IMR-90 (cell line): Measurements from ENCODE around the gene FNIP1. TPM values are rescaled to one million over a fixed set of nuclear protein-coding genes. Genes with fewer than 3 reads are reported as not detected.

Experiments used
- ATAC-seq: fragments of 200-7000 bp; cut with Tn5 transposase; 2 replicates; pipeline ENCODE4 v1.9.1; 2020; ENCODE audit warnings: low read depth, mild to moderate bottlenecking, moderate library complexity
- BruUV-seq: library from RNA; stranded (reverse); fragments of 400-500 nt; replicated peaks from 2 replicates; lab custom pipeline; 2021; lab: Mats Ljungman, UMichigan
- CTCF ChIA-PET: fragments of 300-600 bp; formaldehyde crosslinking; extraction: SDS; loops from one replicate; lab custom pipeline; 2021; ENCODE audit warnings: antibody characterized with exemption; lab: Yijun Ruan, JAX
- POLR2A ChIA-PET: fragments of 300-600 bp; sonication (Branson Sonifier 250); formaldehyde crosslinking; loops from one replicate; lab custom pipeline; 2022; ENCODE audit warnings: antibody characterized with exemption; ENCODE audit not compliant: unreplicated experiment; lab: Charles Lee
- DNase-seq: peaks from one replicate; pipeline ENCODE4 v3.0.0; 2013
- H2AFZ ChIP-seq: replicated peaks from 2 replicates; pipeline ENCODE3; 2013; ENCODE audit warnings: low read length, mild to moderate bottlenecking; ENCODE audit not compliant: poor library complexity
- H2AK5ac ChIP-seq: 2 replicates; pipeline ENCODE4 v1.6.1; 2013; ENCODE audit warnings: low read depth, low read length, inconsistent platforms
- H2AK9ac ChIP-seq: replicated peaks from 2 replicates; pipeline ENCODE3; 2013; ENCODE audit warnings: mild to moderate bottlenecking, low read depth, low read length, moderate library complexity; ENCODE audit not compliant: poor library complexity
- H2BK120ac ChIP-seq: 2 replicates; pipeline ENCODE4 v1.6.1; 2013; ENCODE audit warnings: low read depth, low read length, inconsistent platforms
- H2BK15ac ChIP-seq: 3 replicates; pipeline ENCODE4 v1.6.1; 2013; ENCODE audit warnings: low read depth, low read length, inconsistent platforms
- H2BK20ac ChIP-seq: 2 replicates; pipeline ENCODE4 v1.6.1; 2013; ENCODE audit warnings: low read depth, mild to moderate bottlenecking, inconsistent platforms, low read length, moderate library complexity
- H2BK5ac ChIP-seq: 2 replicates; pipeline ENCODE4 v1.6.1; 2013; ENCODE audit warnings: mild to moderate bottlenecking, low read depth, low read length, inconsistent platforms; ENCODE audit not compliant: poor library complexity, severe bottlenecking
- H3K14ac ChIP-seq: replicated peaks from 2 replicates; pipeline ENCODE4 v1.6.1; 2013; ENCODE audit warnings: low read depth, low read length, inconsistent platforms
- H3K18ac ChIP-seq: 2 replicates; pipeline ENCODE4 v1.6.1; 2013; ENCODE audit warnings: low read depth, low read length, control low read depth
- H3K23ac ChIP-seq: 2 replicates; pipeline ENCODE4 v1.6.1; 2013; ENCODE audit warnings: low read depth, low read length, inconsistent platforms
- H3K27ac ChIP-seq: 2 replicates; pipeline ENCODE4 v1.5.1; 2013; ENCODE audit warnings: mild to moderate bottlenecking, control low read depth, low read length; ENCODE audit not compliant: insufficient read depth
- H3K27me3 ChIP-seq: 2 replicates; pipeline ENCODE4 v1.6.1; 2013; ENCODE audit warnings: low read length; ENCODE audit not compliant: control insufficient read depth, insufficient read depth
- H3K36me3 ChIP-seq: 2 replicates; pipeline ENCODE4 v1.6.1; 2013; ENCODE audit warnings: low read length, mixed read lengths; ENCODE audit not compliant: control insufficient read depth, insufficient read depth
- H3K4ac ChIP-seq: 2 replicates; pipeline ENCODE4 v1.6.1; 2013; ENCODE audit warnings: low read depth, low read length, inconsistent platforms
- H3K4me1 ChIP-seq: 2 replicates; pipeline ENCODE4 v1.6.1; 2013; ENCODE audit warnings: low read length, mixed read lengths; ENCODE audit not compliant: control insufficient read depth, insufficient read depth
- H3K4me2 ChIP-seq: 2 replicates; pipeline ENCODE4 v1.6.1; 2013; ENCODE audit warnings: low read depth, mild to moderate bottlenecking, control low read depth, low read length, moderate library complexity
- H3K4me3 ChIP-seq: 2 replicates; pipeline ENCODE4 v1.5.1; 2013; ENCODE audit warnings: low read depth, mild to moderate bottlenecking, control low read depth, low read length, moderate library complexity; ENCODE audit not compliant: insufficient read depth
- H3K56ac ChIP-seq: 2 replicates; pipeline ENCODE4 v1.6.1; 2013; ENCODE audit warnings: low read length, inconsistent platforms; ENCODE audit not compliant: insufficient read depth; ENCODE audit errors: extremely low read depth
- H3K79me1 ChIP-seq, 2 experiments: 2 replicates each; pipeline ENCODE4 v1.6.1; 2013; ENCODE audit warnings: low read length in 2 of 2, inconsistent platforms in 1 of 2, low read depth in 1 of 2
- H3K9ac ChIP-seq: 2 replicates; pipeline ENCODE4 v1.6.1; 2013; ENCODE audit warnings: low read depth, low read length, control low read depth
- H3K9me1 ChIP-seq: 2 replicates; pipeline ENCODE4 v1.6.1; 2013; ENCODE audit warnings: low read length, inconsistent platforms; ENCODE audit not compliant: insufficient read depth
- H3K9me3 ChIP-seq: 2 replicates; pipeline ENCODE4 v1.6.1; 2013; ENCODE audit warnings: low read length; ENCODE audit not compliant: control insufficient read depth, insufficient read depth
- H4K20me1 ChIP-seq: 2 replicates; pipeline ENCODE4 v1.6.1; 2013; ENCODE audit warnings: low read length, inconsistent platforms; ENCODE audit not compliant: insufficient read depth
- H4K5ac ChIP-seq: 2 replicates; pipeline ENCODE4 v1.6.1; 2013; ENCODE audit warnings: mild to moderate bottlenecking, low read depth, low read length, control low read depth
- H4K8ac ChIP-seq, 2 experiments: 2 replicates each; pipeline ENCODE4 v1.6.1; 2013; ENCODE audit warnings: low read depth in 2 of 2, low read length in 2 of 2, control low read depth in 1 of 2, inconsistent platforms in 1 of 2
- H4K91ac ChIP-seq: 2 replicates; pipeline ENCODE4 v1.6.1; 2013; ENCODE audit warnings: low read depth, low read length, inconsistent platforms; ENCODE audit not compliant: insufficient read depth
- BHLHE40 ChIP-seq: fragments of 150-350 bp; IDR thresholded peaks from 2 replicates; pipeline ENCODE4 v1.6.1; 2016; ENCODE audit warnings: mild to moderate bottlenecking, low read depth, low read length
- CEBPB ChIP-seq: IDR thresholded peaks from 2 replicates; pipeline ENCODE4 v1.6.1; 2012; ENCODE audit warnings: low read depth, low read length, improper control_type of control experiment
- CHD1 ChIP-seq: IDR thresholded peaks from 2 replicates; pipeline ENCODE4 v1.6.1; 2012; ENCODE audit warnings: low read depth, low read length, improper control_type of control experiment
- CTCF ChIP-seq: conservative IDR thresholded peaks from 2 replicates; pipeline ENCODE4 v1.5.1; 2012; ENCODE audit warnings: mild to moderate bottlenecking, low read depth, low read length, improper control_type of control experiment
- ELK1 ChIP-seq: fragments of 150-350 bp; IDR thresholded peaks from 2 replicates; pipeline ENCODE4 v1.6.1; 2016; ENCODE audit warnings: low read depth, mild to moderate bottlenecking, low read length, moderate library complexity, borderline replicate concordance
- FOS ChIP-seq: fragments of 150-350 bp; IDR thresholded peaks from 2 replicates; pipeline ENCODE4 v1.6.1; 2016; ENCODE audit warnings: low read depth, low read length
- MAFK ChIP-seq: IDR thresholded peaks from 2 replicates; pipeline ENCODE4 v1.6.1; 2012; ENCODE audit warnings: low read depth, low read length, improper control_type of control experiment
- MAZ ChIP-seq: IDR thresholded peaks from 2 replicates; pipeline ENCODE4 v1.6.1; 2012; ENCODE audit warnings: low read depth, mild to moderate bottlenecking, low read length, improper control_type of control experiment, moderate library complexity, borderline replicate concordance
- MXI1 ChIP-seq: IDR thresholded peaks from 2 replicates; pipeline ENCODE4 v1.6.1; 2012; ENCODE audit warnings: low read depth, mild to moderate bottlenecking, low read length, moderate library complexity, borderline replicate concordance
- NFE2L2 ChIP-seq: fragments of 150-350 bp; IDR thresholded peaks from 2 replicates; pipeline ENCODE4 v1.6.1; 2016; ENCODE audit warnings: low read depth, mild to moderate bottlenecking, low read length
- POLR2A ChIP-seq: IDR thresholded peaks from 2 replicates; pipeline ENCODE4 v1.6.1; 2012; ENCODE audit warnings: mild to moderate bottlenecking, low read depth, low read length
- RAD21 ChIP-seq: IDR thresholded peaks from 2 replicates; pipeline ENCODE4 v1.6.1; 2012; ENCODE audit warnings: low read length, improper control_type of control experiment
- RCOR1 ChIP-seq: IDR thresholded peaks from 2 replicates; pipeline ENCODE4 v1.6.1; 2012; ENCODE audit warnings: mild to moderate bottlenecking, low read length, improper control_type of control experiment; ENCODE audit not compliant: insufficient replicate concordance
- RFX5 ChIP-seq: IDR thresholded peaks from 2 replicates; pipeline ENCODE4 v1.8.0; 2012; ENCODE audit warnings: low read depth, mild to moderate bottlenecking, low read length, moderate library complexity
- SMC3 ChIP-seq: fragments of 150-350 bp; IDR thresholded peaks from 2 replicates; pipeline ENCODE4 v1.6.1; 2016; ENCODE audit warnings: low read depth, mild to moderate bottlenecking, antibody characterized with exemption, low read length, moderate library complexity
- USF2 ChIP-seq: fragments of 150-350 bp; IDR thresholded peaks from 2 replicates; pipeline ENCODE4 v1.6.1; 2017; ENCODE audit warnings: mild to moderate bottlenecking, antibody characterized with exemption, low read length, low read depth
- WGBS, 2 experiments: methylation state at CpG; one replicate each; pipeline versions ENCODE4 v1.1.5 to v1.1.7; 2013; ENCODE audit warnings: missing lambda C conversion rate in 2 of 2; ENCODE audit not compliant: insufficient read length in 1 of 2; ENCODE audit errors: extremely low coverage in 2 of 2; 5-methylcytosine and 5-hydroxymethylcytosine counted together
- dilution Hi-C: fragments of 300-500 bp; cut with HindIII; formaldehyde crosslinking; loops from one replicate; pipeline ENCODE4 v1.14.3; 2018; ENCODE audit warnings: low sequenced_read_pairs; ENCODE audit not compliant: unreplicated experiment
- in situ Hi-C: fragments of 300-500 bp; cut with MboI; formaldehyde crosslinking; loops from 3 replicates; pipeline ENCODE4 v1.14.3; 2019; ENCODE audit warnings: low sequenced_read_pairs, inconsistent platforms, mixed read lengths
- intact Hi-C: fragments of 100-400 bp; cut with micrococcal nuclease; formaldehyde crosslinking; loops from 2 replicates; pipeline ENCODE4 v1.10.0; 2022
- polyA plus RNA-seq, 3 experiments: library from polyadenylated mRNA; depleted of rRNA; stranded (reverse); fragments of >200 nt; gene quantifications; 2 replicates each; pipeline ENCODE4 v1.2.3, GENCODE V29; 2012; ENCODE audit warnings: low replicate concordance in 1 of 3
- total RNA-seq: library from RNA; depleted of rRNA; stranded (reverse); fragments of >200 nt; gene quantifications from 2 replicates; pipeline ENCODE4 v1.2.3, GENCODE V29; 2012

FNIP1 gene
- total and polyA plus RNA-seq, 2 of the 4 experiments (the other 2 are of a cell fraction): 5.6 to 34.1 TPM

- WGBS, 2 experiments: no CpG with 5 or more reads among the region's 1 CpG
- POLR2A ChIA-PET: no interaction called here
- Histone ChIP-seq H4K5ac (no peak overlapping the region), H3K9ac (no peak overlapping the region), H3K27me3 (no peaks in the 10 kb centered on the region), H3K56ac (no peak overlapping the region), H2BK15ac (no peak overlapping the region), H2BK120ac (no peak overlapping the region), H4K8ac (no peak overlapping the region), H2BK20ac (no peak overlapping the region), H3K4ac (no peak overlapping the region), H3K79me1 (no peaks in the 10 kb centered on the region), H3K14ac (no peak overlapping the region), H3K27ac (no peak overlapping the region), H2AK9ac (no peak overlapping the region), H3K18ac (no peak overlapping the region), H3K36me3 (no peaks in the 10 kb centered on the region), H3K9me3 (peaks cover 5% of the 10 kb centered on the region; the same call in 1 of the 2 replicates), H3K4me2 (no peak overlapping the region), H3K4me1 (no peaks in the 10 kb centered on the region), H2AFZ (no peak overlapping the region), H3K9me1 (no peaks in the 10 kb centered on the region), H4K20me1 (no peaks in the 10 kb centered on the region), H4K91ac (no peak overlapping the region), H3K23ac (no peak overlapping the region), H2AK5ac (no peak overlapping the region), H3K4me3 (no peak overlapping the region), H2BK5ac (no peak overlapping the region)
- in situ Hi-C loops (no loop called here), dilution Hi-C loops (no loop called here), intact Hi-C loops (no loop called here)
- DNase-seq (no peak), ATAC-seq (no peak)
- BruUV-seq: no TSS peak
- no peak for TF ChIP-seq RFX5
- TF ChIP-seq RAD21: no peak
- TF ChIP-seq MAZ: no peak
- no peak for TF ChIP-seq NFE2L2
- TF ChIP-seq POLR2A: no peak
- no peak for TF ChIP-seq BHLHE40
- no peak for TF ChIP-seq MXI1
- no peak for TF ChIP-seq CTCF
- no peak for TF ChIP-seq SMC3
- TF ChIP-seq CEBPB: no peak
- no peak for TF ChIP-seq RCOR1
- no peak for TF ChIP-seq ELK1
- TF ChIP-seq CHD1: no peak
- no peak for TF ChIP-seq FOS
- no peak for TF ChIP-seq MAFK
- no peak for TF ChIP-seq USF2
- CTCF ChIA-PET: no interaction called here
These were observed 49.7 kb upstream of the FNIP1 start for GRCh38 chr5:131846536-131846935.
